Thyroid gland (tissue), 4 donors: ENCODE data around the gene GLYR1.

Experiments
- CTCF ChIP-seq, 6 experiments: fragments of 200-600 bp in 3 of 6; fragments of 450-650 bp in 3 of 6; sonication (generic) in 3 of 6; IDR thresholded peaks; one replicate each; pipeline ENCODE4 v1.5.1; 2016 to 2019; ENCODE audit warnings: antibody characterized with exemption in 6 of 6, mild to moderate bottlenecking in 2 of 6, inconsistent platforms in 1 of 6, moderate library complexity in 1 of 6
- POLR2A ChIP-seq, 2 donors: fragments of 450-650 bp; IDR thresholded peaks; one replicate each; pipeline ENCODE4 v1.6.1; 2017; ENCODE audit warnings: antibody characterized with exemption in 2 of 2, mild to moderate bottlenecking in 2 of 2, moderate library complexity in 1 of 2

GRCh38 chr16:4855804-4856203 is 8.7 kb upstream of the GLYR1 start:
- TF ChIP-seq POLR2A (IDR thresholded peaks at IDR 0.05) (no peak), CTCF (IDR thresholded peaks at IDR 0.05) (no peak)
